HepG2 (cell line): ENCODE measurements around the gene ILKAP. TPM values are rescaled to one million over a fixed set of nuclear protein-coding genes. Genes with fewer than 3 reads are reported as not detected.

Experiments used
- ATAC-seq: fragments of 200-7000 bp; cut with Tn5 transposase; 3 replicates; pipeline ENCODE4 v1.9.1; 2020; ENCODE audit warnings: mild to moderate bottlenecking, moderate library complexity
- BruUV-seq: library from RNA; stranded (reverse); fragments of 400-500 nt; replicated peaks from 2 replicates; lab custom pipeline; 2021; lab: Mats Ljungman, UMichigan
- CTCF ChIA-PET: fragments of 300-600 bp; formaldehyde crosslinking; extraction: SDS; loops from one replicate; lab custom pipeline; 2021; ENCODE audit warnings: low total read pairs, inconsistent platforms, low intra/inter-chr PET ratio; lab: Yijun Ruan, JAX
- POLR2A ChIA-PET: fragments of 350-600 bp; sonication (Branson Sonifier 250); formaldehyde crosslinking; loops from one replicate; lab custom pipeline; 2020; ENCODE audit warnings: antibody characterized with exemption, inconsistent platforms; lab: Yijun Ruan, JAX
- DNase-seq: peaks from one replicate; pipeline ENCODE4 v3.0.0-alpha.2; 2015; ENCODE audit warnings: low spot score
- FAIRE-seq: peaks from 3 replicates; lab custom pipeline; 2011; peaks lifted over from hg19 to GRCh38; lab: Jason Lieb, UNC
- H2AFZ ChIP-seq: one replicate; pipeline ENCODE4 v1.6.1; 2011; ENCODE audit warnings: low read length, inconsistent platforms
- H3K27ac ChIP-seq: fragments of 300-600 bp; 3 replicates; pipeline ENCODE4 v1.8.0; 2011; ENCODE audit warnings: mixed run types, mild to moderate bottlenecking, mixed read lengths, low read length, inconsistent platforms; ENCODE audit not compliant: insufficient read depth; ENCODE audit errors: extremely low read length
- H3K27me3 ChIP-seq, 2 experiments: fragments of 200-600 bp in 1 of 2; 2 replicates in 1 of 2; 3 replicates in 1 of 2; pipeline versions ENCODE4 v1.6.0 to v1.8.0; 2011; ENCODE audit warnings: low read length in 2 of 2, mild to moderate bottlenecking in 2 of 2, moderate library complexity in 2 of 2, inconsistent platforms in 1 of 2; ENCODE audit not compliant: insufficient read depth in 2 of 2, control insufficient read depth in 1 of 2
- H3K36me3 ChIP-seq, 2 experiments: fragments of 200-600 bp in 1 of 2; replicated peaks in 1 of 2; 2 replicates in 1 of 2; 3 replicates in 1 of 2; pipeline versions ENCODE4 v1.5.1 to v1.8.0; 2011; ENCODE audit warnings: low read length in 2 of 2, inconsistent platforms in 1 of 2; ENCODE audit not compliant: insufficient read depth in 2 of 2, control insufficient read depth in 1 of 2
- H3K4me1 ChIP-seq: 2 replicates; pipeline ENCODE4 v1.5.1; 2012; ENCODE audit warnings: low read length, inconsistent platforms; ENCODE audit not compliant: insufficient read depth
- H3K4me2 ChIP-seq: 2 replicates; pipeline ENCODE4 v1.6.0; 2011; ENCODE audit warnings: low read depth, low read length, inconsistent platforms
- H3K4me3 ChIP-seq, 3 experiments: fragments of 200-600 bp in 1 of 3; sonication (generic), shearing (Covaris generic) in 1 of 3; replicated peaks in 1 of 3; 2 replicates each; pipeline ENCODE4 v1.5.1; 2011 to 2016; ENCODE audit warnings: low read length in 3 of 3, inconsistent platforms in 2 of 3, low read depth in 2 of 3, mild to moderate bottlenecking in 2 of 3, control low read depth in 1 of 3, mixed read lengths in 1 of 3; ENCODE audit not compliant: insufficient read depth in 1 of 3
- H3K79me2 ChIP-seq: one replicate; pipeline ENCODE4 v1.6.1; 2011; ENCODE audit warnings: low read length, inconsistent platforms; ENCODE audit not compliant: insufficient read depth
- H3K9ac ChIP-seq: 2 replicates; pipeline ENCODE4 v1.6.0; 2011; ENCODE audit warnings: mild to moderate bottlenecking, low read depth, low read length, inconsistent platforms; ENCODE audit not compliant: insufficient read depth
- H3K9me3 ChIP-seq: 2 replicates; pipeline ENCODE4 v1.5.1; 2012; ENCODE audit warnings: mild to moderate bottlenecking, low read length
- H4K20me1 ChIP-seq: 2 replicates; pipeline ENCODE4 v1.6.0; 2011; ENCODE audit warnings: inconsistent platforms, mild to moderate bottlenecking, low read length, moderate library complexity; ENCODE audit not compliant: insufficient read depth
- ARNT2 ChIP-seq: sonication (generic); formaldehyde crosslinking; IDR thresholded peaks from 2 replicates; pipeline ENCODE4 v1.8.0; 2022; ENCODE audit warnings: mild to moderate bottlenecking, low read depth, missing genetic modification reagents, moderate library complexity
- ATF7-NPFF ChIP-seq: sonication (generic); formaldehyde crosslinking; IDR thresholded peaks from 2 replicates; pipeline ENCODE4 v1.8.1; 2023; ENCODE audit warnings: mild to moderate bottlenecking, low read depth, missing genetic modification reagents, moderate library complexity
- BORCS8-MEF2B ChIP-seq: sonication (generic); formaldehyde crosslinking; IDR thresholded peaks from 2 replicates; pipeline ENCODE4 v1.8.0; 2022; ENCODE audit warnings: mild to moderate bottlenecking, missing genetic modification reagents
- DR1 ChIP-seq: sonication (generic); formaldehyde crosslinking; IDR thresholded peaks from 2 replicates; pipeline ENCODE4 v1.8.0; 2021; ENCODE audit warnings: mild to moderate bottlenecking, missing genetic modification reagents, inconsistent platforms
- EED ChIP-seq: sonication (generic); formaldehyde crosslinking; IDR thresholded peaks from 2 replicates; pipeline ENCODE4 v1.5.0; 2020; ENCODE audit warnings: mild to moderate bottlenecking, missing genetic modification reagents
- FOSL2 ChIP-seq: sonication (generic); formaldehyde crosslinking; IDR thresholded peaks from 2 replicates; pipeline ENCODE4 v1.4.0; 2020; ENCODE audit warnings: missing genetic modification reagents
- HNF4A ChIP-seq: sonication (generic); formaldehyde crosslinking; IDR thresholded peaks from 2 replicates; pipeline ENCODE4 v1.4.0; 2020; ENCODE audit warnings: missing genetic modification reagents
- HNRNPL ChIP-seq: fragments of 200-400 bp; formaldehyde crosslinking; IDR thresholded peaks from 2 replicates; pipeline ENCODE4 v1.6.1; 2017; ENCODE audit warnings: mild to moderate bottlenecking, low read depth, low read length
- JUN ChIP-seq: sonication (generic); formaldehyde crosslinking; IDR thresholded peaks from 2 replicates; pipeline ENCODE4 v1.4.0; 2020; ENCODE audit warnings: mild to moderate bottlenecking, missing genetic modification reagents
- MAFF ChIP-seq: IDR thresholded peaks from 2 replicates; pipeline ENCODE4 v1.6.1; 2011; ENCODE audit warnings: low read depth, low read length, improper control_type of control experiment
- PTBP1 ChIP-seq: fragments of 200-400 bp; formaldehyde crosslinking; IDR thresholded peaks from 2 replicates; pipeline ENCODE4 v1.6.1; 2018; ENCODE audit warnings: low read length, low read depth; ENCODE audit not compliant: poor library complexity, severe bottlenecking
- RAD21 ChIP-seq: fragments of 450-650 bp; formaldehyde crosslinking; IDR thresholded peaks from 2 replicates; pipeline ENCODE4 v1.5.0; 2020; ENCODE audit warnings: mild to moderate bottlenecking
- RARA ChIP-seq: IDR thresholded peaks from 2 replicates; pipeline ENCODE4 v1.6.1; 2016; ENCODE audit warnings: missing genetic modification reagents, missing compliant biosample characterization
- ZFX ChIP-seq: sonication (generic); formaldehyde crosslinking; IDR thresholded peaks from 2 replicates; pipeline ENCODE4 v1.4.0; 2020; ENCODE audit warnings: mild to moderate bottlenecking, low read depth, missing genetic modification reagents, moderate library complexity
- ZFY ChIP-seq: sonication (generic); formaldehyde crosslinking; IDR thresholded peaks from 2 replicates; pipeline ENCODE4 v1.4.0; 2020; ENCODE audit warnings: missing genetic modification reagents
- ZNF143 ChIP-seq: sonication (generic); formaldehyde crosslinking; IDR thresholded peaks from 2 replicates; pipeline ENCODE4 v1.4.0; 2020; ENCODE audit warnings: missing genetic modification reagents
- ZNF629 ChIP-seq: sonication (generic); formaldehyde crosslinking; conservative IDR thresholded peaks from 2 replicates; pipeline ENCODE4 v1.5.0; 2020; ENCODE audit warnings: missing genetic modification reagents
- ZNF674 ChIP-seq: sonication (generic); formaldehyde crosslinking; IDR thresholded peaks from 2 replicates; pipeline ENCODE4 v1.5.0; 2020; ENCODE audit warnings: low read depth, mild to moderate bottlenecking, missing genetic modification reagents
- WGBS: methylation state at CpG from one replicate; pipeline ENCODE4 v1.1.6; 2017; ENCODE audit warnings: low lambda C conversion rate; 5-methylcytosine and 5-hydroxymethylcytosine counted together
- in situ Hi-C: cut with HindIII; loops from 2 replicates; pipeline ENCODE4 v1.10.0; 2017; ENCODE audit warnings: low pct_unique_long_range_greater_than_20kb; ENCODE audit not compliant: extremely low pct_ligation_motif_present
- intact Hi-C: fragments of 100-400 bp; cut with micrococcal nuclease; formaldehyde crosslinking; loops from one replicate; pipeline ENCODE4 v1.10.0; 2022; ENCODE audit not compliant: unreplicated experiment
- polyA plus RNA-seq, 8 experiments: library from polyadenylated mRNA; depleted of rRNA in 3 of 8; stranded (reverse) in 7 of 8; unstranded in 1 of 8; fragments of >200 nt; fragmentation: Illumina TruSeq in 4 of 8; extraction: Trizol in 4 of 8; gene quantifications; 2 replicates each; pipeline versions ENCODE4 v1.2.1 to v1.2.3, GENCODE V29; 2011 to 2016; ENCODE audit warnings: low read depth in 4 of 8, missing spikeins in 1 of 8, mixed read lengths in 1 of 8; ENCODE audit not compliant: insufficient read depth in 1 of 8
- total RNA-seq, 5 experiments: library from RNA; depleted of rRNA; stranded (reverse); fragments of >200 nt; fragmentation: Illumina TruSeq; extraction: Trizol; gene quantifications; 2 replicates each; pipeline ENCODE4 v1.2.3, GENCODE V29; 2016; ENCODE audit warnings: low read depth in 1 of 5
- TF ChIP-seq, protein P1 (sequence below): sonication (generic); formaldehyde crosslinking; IDR thresholded peaks from 2 replicates; pipeline ENCODE4 v1.4.0; 2020; ENCODE audit warnings: missing genetic modification reagents
- TF ChIP-seq, protein P2 (sequence below): sonication (generic); formaldehyde crosslinking; IDR thresholded peaks from 2 replicates; pipeline ENCODE4 v1.8.1; 2023; ENCODE audit warnings: missing genetic modification reagents, inconsistent platforms, borderline replicate concordance
- TF ChIP-seq, protein P3 (sequence below): conservative IDR thresholded peaks from 2 replicates; pipeline ENCODE4 v1.6.1; 2018; ENCODE audit warnings: missing genetic modification reagents

Gene ILKAP
- total and polyA plus RNA-seq, 2 of the 13 experiments (the other 11 are each of a cell fraction or from before 2014, with no cell fraction given), result 29.6 to 33.1 TPM

DNA sequence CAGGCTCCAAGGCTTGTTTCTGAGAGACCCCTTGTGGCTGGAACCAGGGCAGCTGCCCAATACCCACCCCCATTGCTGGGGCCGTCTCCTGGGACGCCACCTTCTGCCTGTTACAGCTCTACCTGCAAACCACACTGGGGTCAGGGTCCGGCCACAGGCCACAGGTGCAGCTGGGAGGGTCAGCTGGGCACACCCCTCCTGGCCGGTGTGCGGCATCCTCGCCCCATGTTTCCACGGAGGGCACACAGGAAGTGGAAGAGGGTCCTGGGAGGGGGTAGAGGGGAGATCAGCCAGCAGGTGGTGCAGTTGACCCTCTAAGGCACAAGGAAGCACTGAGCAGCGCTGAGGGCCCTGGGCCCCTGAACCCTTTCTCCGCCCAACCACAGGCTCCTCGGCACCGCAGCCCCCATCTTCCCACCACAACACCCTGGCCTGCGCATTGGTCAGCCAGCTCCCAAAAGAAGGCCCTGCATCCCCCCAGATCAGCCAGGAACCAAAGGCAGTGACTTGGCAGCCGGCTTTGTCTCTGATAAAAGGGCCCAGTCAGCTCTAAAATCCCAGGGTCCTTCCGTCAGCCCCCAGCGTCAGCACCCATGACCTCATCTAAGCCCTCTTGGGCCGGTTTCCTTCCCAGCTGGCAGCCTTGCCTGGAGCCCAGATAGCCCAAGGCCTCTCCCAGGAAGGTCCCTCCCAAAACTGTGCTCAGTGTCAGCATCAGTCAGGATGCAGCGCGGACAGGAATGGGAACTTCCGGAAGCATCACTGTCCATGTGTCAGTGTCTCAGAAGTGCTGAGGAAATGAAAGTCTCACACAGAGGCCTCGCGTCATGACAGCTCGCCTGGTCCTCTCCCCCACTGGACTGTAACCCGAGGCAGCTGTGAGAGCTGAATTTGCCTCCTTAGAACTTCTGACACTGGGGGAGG lies 43.0 kb downstream of the ILKAP start:
- WGBS, result 66% methylated on average over 11 of the region's 23 CpGs
- Histone ChIP-seq H3K27ac (no peak overlapping the region), H3K36me3 (no peaks in the 10 kb centered on the region), H3K9me3 (no peaks in the 10 kb centered on the region), H2AFZ (no peak overlapping the region), H3K79me2 (no peaks in the 10 kb centered on the region), H3K9ac (no peak overlapping the region), H3K27me3 (peaks cover 38 to 80% of the 10 kb centered on the region in 2 experiments), H4K20me1 (no peaks in the 10 kb centered on the region), H3K4me1 (peaks cover 24% of the 10 kb centered on the region), H3K4me3 (peak overlapping the region in 2 of 3 experiments; percentile 25 to 60; a peak in 3 of 6 replicates), H3K4me2 (peak overlapping the region; percentile 83)
- intact Hi-C loops, result loop anchor here (2.0 kb wide), 1 partner anchor 96 kb away; no protein-coding TSS in a partner anchor
- FAIRE-seq (peak; percentile 4), DNase-seq (peak; percentile 31), ATAC-seq (peak; percentile 54)
- ChIA-PET CTCF (interaction anchor here (1.3 to 2.3 kb wide), 3 partner anchors 96 to 237 kb away, joined by 6 to 7 read pairs (median 6); no protein-coding TSS in a partner anchor), POLR2A (no interaction called here)
- in situ Hi-C loops, result no loop called here
- no TSS peak for BruUV-seq
- TF ChIP-seq FOSL2 (CRISPR knock-in tag), result peak; percentile 9; the same call in 1 of the 2 replicates
- TF ChIP-seq, protein P1, sequence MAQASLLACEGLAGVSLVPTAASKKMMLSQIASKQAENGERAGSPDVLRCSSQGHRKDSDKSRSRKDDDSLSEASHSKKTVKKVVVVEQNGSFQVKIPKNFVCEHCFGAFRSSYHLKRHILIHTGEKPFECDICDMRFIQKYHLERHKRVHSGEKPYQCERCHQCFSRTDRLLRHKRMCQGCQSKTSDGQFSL (CRISPR knock-in tag), result peak; percentile 37; the same call in 1 of the 2 replicates
- TF ChIP-seq HNRNPL, result peak; percentile 88; the same call in 1 of the 2 replicates
- TF ChIP-seq, protein P2, sequence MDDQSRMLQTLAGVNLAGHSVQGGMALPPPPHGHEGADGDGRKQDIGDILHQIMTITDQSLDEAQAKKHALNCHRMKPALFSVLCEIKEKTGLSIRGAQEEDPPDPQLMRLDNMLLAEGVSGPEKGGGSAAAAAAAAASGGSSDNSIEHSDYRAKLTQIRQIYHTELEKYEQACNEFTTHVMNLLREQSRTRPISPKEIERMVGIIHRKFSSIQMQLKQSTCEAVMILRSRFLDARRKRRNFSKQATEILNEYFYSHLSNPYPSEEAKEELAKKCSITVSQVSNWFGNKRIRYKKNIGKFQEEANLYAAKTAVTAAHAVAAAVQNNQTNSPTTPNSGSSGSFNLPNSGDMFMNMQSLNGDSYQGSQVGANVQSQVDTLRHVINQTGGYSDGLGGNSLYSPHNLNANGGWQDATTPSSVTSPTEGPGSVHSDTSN (CRISPR knock-in tag), result no peak
- 0 out of 2 replicates have a peak, but pooled peaks have one; percentile 14 for TF ChIP-seq ZNF629
- peak; percentile 29; the same call in 1 of the 2 replicates for TF ChIP-seq EED
- peak; percentile 56 for TF ChIP-seq HNF4A
- TF ChIP-seq, protein P3, sequence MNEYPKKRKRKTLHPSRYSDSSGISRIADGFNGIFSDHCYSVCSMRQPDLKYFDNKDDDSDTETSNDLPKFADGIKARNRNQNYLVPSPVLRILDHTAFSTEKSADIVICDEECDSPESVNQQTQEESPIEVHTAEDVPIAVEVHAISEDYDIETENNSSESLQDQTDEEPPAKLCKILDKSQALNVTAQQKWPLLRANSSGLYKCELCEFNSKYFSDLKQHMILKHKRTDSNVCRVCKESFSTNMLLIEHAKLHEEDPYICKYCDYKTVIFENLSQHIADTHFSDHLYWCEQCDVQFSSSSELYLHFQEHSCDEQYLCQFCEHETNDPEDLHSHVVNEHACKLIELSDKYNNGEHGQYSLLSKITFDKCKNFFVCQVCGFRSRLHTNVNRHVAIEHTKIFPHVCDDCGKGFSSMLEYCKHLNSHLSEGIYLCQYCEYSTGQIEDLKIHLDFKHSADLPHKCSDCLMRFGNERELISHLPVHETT (CRISPR knock-in tag), result no peak
- 0 out of 2 replicates have a peak, but pooled peaks have one; percentile 58 for TF ChIP-seq ZNF674 (CRISPR knock-in tag)
- no peak for TF ChIP-seq JUN
- TF ChIP-seq ATF7-NPFF (CRISPR knock-in tag), result 0 out of 2 replicates have a peak, but pooled peaks have one; percentile 55
- 0 out of 2 replicates have a peak, but pooled peaks have one; percentile 21 for TF ChIP-seq ZFY (CRISPR knock-in tag)
- 0 out of 2 replicates have a peak, but pooled peaks have one; percentile 33 for TF ChIP-seq RAD21
- peak; percentile 25; the same call in 1 of the 2 replicates for TF ChIP-seq ZFX (CRISPR knock-in tag)
- peak; percentile 76; the same call in 1 of the 2 replicates for TF ChIP-seq BORCS8-MEF2B (CRISPR knock-in tag)
- 0 out of 2 replicates have a peak, but pooled peaks have one; percentile 30 for TF ChIP-seq ZNF143 (CRISPR knock-in tag)
- peak; percentile 23; the same call in 1 of the 2 replicates for TF ChIP-seq RARA (CRISPR knock-in tag)
- peak; percentile 60; the same call in 1 of the 2 replicates for TF ChIP-seq ARNT2 (CRISPR knock-in tag)
- 0 out of 2 replicates have a peak, but pooled peaks have one; percentile 27 for TF ChIP-seq DR1 (CRISPR knock-in tag)
- TF ChIP-seq MAFF, result 0 out of 2 replicates have a peak, but pooled peaks have one; percentile 11
- no peak for TF ChIP-seq PTBP1
